ENCODE measurements around the gene OR4K15. TPM values are rescaled to one million over a fixed set of nuclear protein-coding genes. Genes with fewer than 3 reads are reported as not detected.

Gene OR4K15
- not detected in 5 replicates for total RNA-seq (2022; extraction: Qiagen RNA extraction; ENCODE audit: low read depth)

GRCh38 chr14:19975291-19975690, at the start of gene OR4K15:
OR4K15 (plus strand) TSS chr14:19975591; CDS start chr14:19975591, 0 bp downstream.

GRCh38 chr14:19930617-19931016, 44.8 kb upstream of the OR4K15 start, which contains the start of gene OR4K1:
OR4K1 (plus strand) TSS chr14:19930917; CDS start chr14:19935667, 4,750 bp downstream.

GRCh38 chr14:20001863-20002262, 26.5 kb downstream of the OR4K15 start, which contains the start of gene OR4Q2:
OR4Q2 (plus strand) TSS chr14:20002163.

GRCh38 chr14:20019257-20019865, 44.0 kb downstream of the OR4K15 start, which contains the start of gene OR4K14:
OR4K14 (minus strand) TSS chr14:20019307; CDS start chr14:20015193, 4,114 bp downstream.

Other genes starting within 250 kb of the OR4K15 start
- gene OR4Q3, start 232.0 kb upstream of the OR4K15 start, total RNA-seq (2022; extraction: Qiagen RNA extraction; ENCODE audit: low read depth): not detected in 5 replicates
- not detected in 5 replicates for gene OR4M1, start 202.1 kb upstream of the OR4K15 start, total RNA-seq (2022; extraction: Qiagen RNA extraction; ENCODE audit: low read depth)
- gene OR4N2, start 171.8 kb upstream of the OR4K15 start, total RNA-seq (2022; extraction: Qiagen RNA extraction; ENCODE audit: low read depth): not detected in 5 replicates
- not detected in 5 replicates for gene OR4K2, start 100.4 kb upstream of the OR4K15 start, total RNA-seq (2022; extraction: Qiagen RNA extraction; ENCODE audit: low read depth)
- not detected in 5 replicates for gene OR4K5, start 55.0 kb upstream of the OR4K15 start, total RNA-seq (2022; extraction: Qiagen RNA extraction; ENCODE audit: low read depth)
- gene OR4K1, start 44.7 kb upstream of the OR4K15 start, total RNA-seq (2022; extraction: Qiagen RNA extraction; ENCODE audit: low read depth): not detected in 5 replicates
- not detected in 5 replicates for gene OR4Q2, start 26.6 kb downstream of the OR4K15 start, total RNA-seq (2022; extraction: Qiagen RNA extraction; ENCODE audit: low read depth)
- not detected in 5 replicates for gene OR4K14, start 43.7 kb downstream of the OR4K15 start, total RNA-seq (2022; extraction: Qiagen RNA extraction; ENCODE audit: low read depth)
- gene OR4K13, start 60.4 kb downstream of the OR4K15 start, total RNA-seq (2022; extraction: Qiagen RNA extraction; ENCODE audit: low read depth): not detected in 5 replicates
- not detected in 5 replicates for gene OR4L1, start 84.5 kb downstream of the OR4K15 start, total RNA-seq (2022; extraction: Qiagen RNA extraction; ENCODE audit: low read depth)
- not detected in 5 replicates for gene OR4K17, start 135.1 kb downstream of the OR4K15 start, total RNA-seq (2022; extraction: Qiagen RNA extraction; ENCODE audit: low read depth)
- gene OR4N5, start 163.2 kb downstream of the OR4K15 start, total RNA-seq (2022; extraction: Qiagen RNA extraction; ENCODE audit: low read depth): not detected in 5 replicates
- gene OR11G2, start 215.3 kb downstream of the OR4K15 start, total RNA-seq (2022; extraction: Qiagen RNA extraction; ENCODE audit: low read depth): not detected in 5 replicates
- gene OR11H6, start 248.1 kb downstream of the OR4K15 start, total RNA-seq (2022; extraction: Qiagen RNA extraction; ENCODE audit: low read depth): not detected in 5 replicates

Measured in A549 treated with DMSO at 1 μM for 4 hours (cell line).